ENCODE data around the gene KIF17. TPM values are rescaled to one million over a fixed set of nuclear protein-coding genes. Genes with fewer than 3 reads are reported as not detected.

KIF17 gene
- total and polyA plus RNA-seq, 2 of the 8 experiments (the other 6 are each of a cell fraction or from before 2014, with no cell fraction given): 6.9 to 10.4 TPM

GRCh38 chr1:20706841-20707240 is 11.0 kb downstream of the KIF17 start:
- Histone ChIP-seq H3K9ac (replicated peaks in 1 of 4; ENCODE audit: extremely low read depth in 1 of 4, low read depth in 3 of 4, low read length in 3 of 4) (no peak overlapping the region), H2BK12ac (ENCODE audit: low read depth, low read length) (no peak overlapping the region), H3K23me2 (ENCODE audit: low read depth, low read length) (peaks cover 8% of the 10 kb centered on the region; the same call in 1 of the 2 replicates), H3K4me3 (ENCODE audit: extremely low read depth in 1 of 4, insufficient read depth in 2 of 4, low read depth in 3 of 4, low read length in 4 of 4) (no peak overlapping the region), H2BK20ac (ENCODE audit: low read length) (no peak overlapping the region), H3K4ac (replicated peaks; ENCODE audit: insufficient read length, low read depth, low read length) (no peak overlapping the region), H3K18ac (ENCODE audit: extremely low read depth, low read length) (no peak overlapping the region), H2BK120ac (replicated peaks; ENCODE audit: low read depth, low read length) (no peak overlapping the region), H3K23ac (ENCODE audit: insufficient read length) (no peak overlapping the region), H3K4me1 (replicated peaks in 1 of 4; ENCODE audit: control insufficient read depth in 3 of 4, insufficient read depth in 4 of 4, low read length in 3 of 4) (no peaks in the 10 kb centered on the region), H2AFZ (ENCODE audit: low read length) (no peak overlapping the region), H3K27ac (ENCODE audit: low read depth, low read length) (no peak overlapping the region), H3K9me3 (ENCODE audit: insufficient read depth in 2 of 2, low read depth in 1 of 2, low read length in 1 of 2) (no peaks in the 10 kb centered on the region), H4K8ac (ENCODE audit: extremely low read depth, insufficient read depth, low read length) (no peak overlapping the region), H3K79me2 (ENCODE audit: control insufficient read depth in 1 of 2, insufficient read depth in 2 of 2, low read length in 2 of 2) (no peaks in the 10 kb centered on the region), H2AK5ac (ENCODE audit: low read depth, low read length) (no peak overlapping the region), H2BK5ac (ENCODE audit: low read depth, low read length) (no peak overlapping the region), H4K91ac (replicated peaks; ENCODE audit: insufficient read length, low read length) (no peak overlapping the region), H4K5ac (ENCODE audit: insufficient read length, low read depth, low read length) (no peak overlapping the region), H3K56ac (replicated peaks; ENCODE audit: insufficient read length, low read depth, low read length) (no peak overlapping the region), H2BK15ac (ENCODE audit: low read length) (no peak overlapping the region), H3K27me3 (replicated peaks in 1 of 4; ENCODE audit: control insufficient read depth in 3 of 4, extremely low read depth in 1 of 4, insufficient read depth in 3 of 4, low read length in 3 of 4) (no peaks in the 10 kb centered on the region), H4K20me1 (replicated peaks in 1 of 2; ENCODE audit: control insufficient read depth in 1 of 2, insufficient read depth in 2 of 2, low read length in 2 of 2) (peaks cover 0 to 18% of the 10 kb centered on the region in 2 experiments), H3K14ac (ENCODE audit: insufficient read length) (no peak overlapping the region), H3K4me2 (ENCODE audit: insufficient read depth in 1 of 2, low read depth in 2 of 2, low read length in 2 of 2) (no peak overlapping the region), H3K36me3 (ENCODE audit: control insufficient read depth in 2 of 4, insufficient read depth in 4 of 4, low read length in 3 of 4) (no peaks in the 10 kb centered on the region; a peak in 2 of 8 replicates), H3K79me1 (ENCODE audit: low read depth, low read length) (no peaks in the 10 kb centered on the region)
- 84% methylated on average over 5 of the region's 5 CpGs; no CpG with 5 or more reads in 1 of the 2 experiments for WGBS, 2 experiments (ENCODE audit: extremely low coverage in 1 of 2, insufficient coverage in 1 of 2, insufficient read length in 1 of 2, insufficient replicate concordance in 2 of 2, low coverage in 1 of 2, low lambda C conversion rate in 2 of 2, missing lambda C conversion rate in 1 of 2)
- no peak for TF ChIP-seq TBP (IDR thresholded peaks at IDR 0.05; ENCODE audit: low read depth, low read length)
- no peak for DNase-seq (ENCODE audit: low read depth in 1 of 2, low spot score in 2 of 2)
- POLR2A ChIA-PET (ENCODE audit: partially characterized antibody): interaction anchor here (1.0 kb wide), 1 partner anchor 20 kb away, joined by 3 read pairs; no protein-coding TSS in a partner anchor
- no peak for FAIRE-seq
- CTCF ChIA-PET (ENCODE audit: partially characterized antibody): interaction anchor here (0.6 to 4.6 kb wide), 7 partner anchors 8 to 59 kb away, joined by 3 to 29 read pairs (median 5); partner anchors contain the start of genes KIF17 and SH2D5
